Measurements from ENCODE around the gene GCNT4. TPM values are rescaled to one million over a fixed set of nuclear protein-coding genes. Genes with fewer than 3 reads are reported as not detected.

The GCNT4 gene
- total RNA-seq, 1 experiment from 2014 or later, result 0.63 TPM

- peaks cover 32% of the 10 kb centered on the region for H3K27me3 Mint-ChIP-seq (ENCODE audit: low read depth)
- peak overlapping the region in 1 of 2 experiments; percentile 70; a peak in 2 of 5 replicates for H3K4me3 Mint-ChIP-seq
- peak overlapping the region; percentile 98 for H3K27ac ChIP-seq (ENCODE audit: insufficient read length, low read depth, low read length)
- peaks cover 0 to 4% (median 0%) of the 10 kb centered on the region in 3 experiments; a peak in 1 of 7 replicates for H3K36me3 Mint-ChIP-seq (ENCODE audit: insufficient read depth in 1 of 3, low read depth in 3 of 3)
- no peak overlapping the region for H2BK20ac ChIP-seq (ENCODE audit: low read depth, low read length, poor library complexity, severe bottlenecking)
- no peak overlapping the region for H4K91ac ChIP-seq (ENCODE audit: insufficient read length, low read depth, low read length)
- H3T11ph ChIP-seq (ENCODE audit: low read length), result no peak overlapping the region
- no peak overlapping the region for H2AFZ ChIP-seq (ENCODE audit: low read length)
- H3K27ac Mint-ChIP-seq, result peak overlapping the region; percentile 63 to 88 (median 86); a peak in 6 of 7 replicates
- no CpG with 5 or more reads among the region's 1 CpG for WGBS (ENCODE audit: extremely low coverage, insufficient read length, low lambda C conversion rate)
- peaks cover 13% of the 10 kb centered on the region; the same call in 1 of the 2 replicates for H3K79me2 ChIP-seq (ENCODE audit: insufficient read depth, low read length)
- TF ChIP-seq CTCF (conservative IDR thresholded peaks at IDR 0.05), result no peak
- no peak overlapping the region for H3K18ac ChIP-seq (ENCODE audit: insufficient read length, low read depth, low read length)
- H2BK12ac ChIP-seq (ENCODE audit: insufficient read length, low read depth, low read length), result no peak overlapping the region
- H2BK5ac ChIP-seq (ENCODE audit: insufficient read length, low read length), result no peak overlapping the region
- no peak overlapping the region for H3K56ac ChIP-seq (ENCODE audit: insufficient read length, low read depth, low read length)
- no peak overlapping the region for H3K9ac ChIP-seq (ENCODE audit: extremely low read depth, insufficient read length, low read length)
- H3K14ac ChIP-seq (ENCODE audit: insufficient read depth, low read length), result no peak overlapping the region
- H3K9me3 ChIP-seq (ENCODE audit: control insufficient read depth, low read depth, low read length), result no peaks in the 10 kb centered on the region
- H3K27me3 ChIP-seq (ENCODE audit: insufficient read depth, low read length), result no peaks in the 10 kb centered on the region; the same call in 1 of the 2 replicates
- no peaks in the 10 kb centered on the region for H3K79me1 ChIP-seq (ENCODE audit: insufficient read depth, low read depth, low read length, poor library complexity, severe bottlenecking)
- no peak overlapping the region for H3K4ac ChIP-seq (ENCODE audit: low read depth, low read length)
- no peak overlapping the region for H4K8ac ChIP-seq (replicated peaks; ENCODE audit: insufficient read length, low read depth, low read length)
- H3K9me3 Mint-ChIP-seq, result no peaks in the 10 kb centered on the region; a peak in 2 of 5 replicates
- peaks cover 13% of the 10 kb centered on the region for H3K23me2 ChIP-seq (ENCODE audit: insufficient read length, low read depth, low read length, poor library complexity, severe bottlenecking)
- peaks cover 23% of the 10 kb centered on the region for H3K4me1 ChIP-seq (ENCODE audit: insufficient read depth, low read length)
- no peak overlapping the region for H3K4me2 ChIP-seq (ENCODE audit: insufficient read depth, insufficient read length, low read length)
- H4K5ac ChIP-seq (ENCODE audit: insufficient read length, low read depth, low read length), result no peak overlapping the region
- peak; percentile 81 for DNase-seq
- H2AK5ac ChIP-seq (ENCODE audit: insufficient read length, low read length), result no peak overlapping the region
- peaks cover 45 to 46% of the 10 kb centered on the region in 2 experiments for H3K4me1 Mint-ChIP-seq
- no peak overlapping the region for H3K23ac ChIP-seq (ENCODE audit: insufficient read length, low read depth, low read length)
- no peak overlapping the region for H2BK15ac ChIP-seq (ENCODE audit: low read depth, low read length)
- no peaks in the 10 kb centered on the region for H4K20me1 ChIP-seq (ENCODE audit: control insufficient read depth, insufficient read depth, insufficient read length)
- no peak overlapping the region for H2BK120ac ChIP-seq (ENCODE audit: low read depth, low read length, poor library complexity, severe bottlenecking)
These were observed 3.4 kb upstream of the GCNT4 start for GRCh38 chr5:75055727-75056144.
